HL-60 (cell line): Measurements from ENCODE around the gene SUV39H1.

Source experiments
- CTCF ChIP-seq: IDR thresholded peaks from one replicate; pipeline ENCODE4 v1.5.1; 2011; ENCODE audit warnings: low read length, control low read depth, inconsistent platforms; ENCODE audit not compliant: insufficient read depth
- REST ChIP-seq: IDR thresholded peaks from 2 replicates; pipeline ENCODE4 v1.6.1; 2012; ENCODE audit warnings: low read depth; ENCODE audit not compliant: insufficient replicate concordance

- TF ChIP-seq CTCF (no peak), REST (no peak)
Observed at GRCh38 chrX:48709522-48710112, 13.1 kb downstream of the SUV39H1 start.
